GM21825 (cell line): ENCODE results near the gene OR9G1.
"Not testable (repeated sequence)": the region's sequence is repeated elsewhere in the genome, so short reads cannot be mapped to it uniquely, and the experiment has no call there.

Experiments
- ATAC-seq: cut with Tn5 transposase; IDR thresholded peaks from one replicate; pipeline ENCODE4 v1.9.1; 2021; ENCODE audit warnings: mild to moderate bottlenecking, moderate library complexity; ENCODE audit not compliant: unreplicated experiment

Gene OR9G1, protein sequence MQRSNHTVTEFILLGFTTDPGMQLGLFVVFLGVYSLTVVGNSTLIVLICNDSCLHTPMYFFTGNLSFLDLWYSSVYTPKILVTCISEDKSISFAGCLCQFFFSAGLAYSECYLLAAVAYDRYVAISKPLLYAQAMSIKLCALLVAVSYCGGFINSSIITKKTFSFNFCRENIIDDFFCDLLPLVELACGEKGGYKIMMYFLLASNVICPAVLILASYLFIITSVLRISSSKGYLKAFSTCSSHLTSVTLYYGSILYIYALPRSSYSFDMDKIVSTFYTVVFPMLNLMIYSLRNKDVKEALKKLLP

DNA sequence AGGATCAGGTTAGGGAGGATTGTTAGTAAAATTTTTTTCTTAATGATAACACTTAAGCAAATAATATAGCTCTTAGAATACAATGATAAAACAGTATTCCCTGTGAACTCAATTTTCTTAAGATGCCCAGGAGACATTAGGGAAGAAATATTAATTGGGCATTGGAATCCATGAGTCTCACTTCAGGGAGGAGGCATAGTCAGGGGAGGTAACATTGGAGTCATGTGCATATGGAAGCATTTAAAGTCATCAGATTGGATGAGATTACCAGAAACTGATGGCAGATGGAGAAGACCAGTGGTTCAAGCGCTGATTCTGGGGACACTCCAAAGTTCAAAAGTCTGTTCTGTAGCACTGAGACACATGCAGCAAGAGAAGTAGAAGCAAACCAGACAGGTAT is at the start of gene OR9G1:
Gene OR9G1, plus strand, starts transcription at position 301 of the 400 bp plus-strand sequence. CDS start 1,293 bp downstream, outside the sequence.
- ATAC-seq = no peak

DNA sequence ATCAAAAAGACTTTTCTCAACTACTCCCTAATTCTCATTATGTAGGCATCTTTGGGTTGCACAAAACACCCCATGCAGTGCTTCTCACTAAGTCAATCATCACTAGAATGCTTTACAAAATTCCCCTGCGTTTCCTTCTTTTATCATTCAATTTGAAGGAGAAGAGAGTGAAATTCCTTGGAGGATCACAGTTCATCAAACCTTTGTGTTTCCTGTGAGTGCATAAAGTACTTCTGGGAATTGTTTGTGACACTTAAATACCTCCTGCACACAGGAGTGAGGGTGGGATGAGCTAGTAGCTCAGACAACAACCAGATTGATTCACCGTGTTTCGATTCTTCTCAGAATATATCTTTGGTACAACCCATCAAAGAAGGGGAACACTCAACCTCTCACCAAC is 39.1 kb upstream of the OR9G1 start:
- ATAC-seq = no peak

DNA sequence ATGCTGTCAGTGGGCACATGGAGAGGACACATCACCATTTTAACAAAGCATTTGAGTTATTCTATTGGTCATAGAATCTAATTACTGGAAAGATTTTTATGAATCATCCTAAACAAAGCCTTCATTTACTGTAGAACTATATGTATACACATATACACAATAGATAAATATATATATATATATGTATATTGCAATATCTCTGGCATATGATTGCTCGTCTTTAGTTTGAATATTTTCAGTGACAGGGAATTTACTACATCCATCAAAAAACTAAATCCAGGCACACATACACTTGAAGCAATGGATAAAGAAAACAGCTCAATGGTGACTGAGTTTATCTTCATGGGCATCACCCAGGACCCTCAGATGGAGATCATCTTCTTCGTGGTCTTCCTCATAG is 35.5 kb upstream of the OR9G1 start, which contains the start of gene OR5AR1:
Gene OR5AR1, plus strand, starts transcription at position 301 of the 400 bp plus-strand sequence. Its CDS starts 0 bp downstream, at position 301.
- no peak for ATAC-seq

DNA sequence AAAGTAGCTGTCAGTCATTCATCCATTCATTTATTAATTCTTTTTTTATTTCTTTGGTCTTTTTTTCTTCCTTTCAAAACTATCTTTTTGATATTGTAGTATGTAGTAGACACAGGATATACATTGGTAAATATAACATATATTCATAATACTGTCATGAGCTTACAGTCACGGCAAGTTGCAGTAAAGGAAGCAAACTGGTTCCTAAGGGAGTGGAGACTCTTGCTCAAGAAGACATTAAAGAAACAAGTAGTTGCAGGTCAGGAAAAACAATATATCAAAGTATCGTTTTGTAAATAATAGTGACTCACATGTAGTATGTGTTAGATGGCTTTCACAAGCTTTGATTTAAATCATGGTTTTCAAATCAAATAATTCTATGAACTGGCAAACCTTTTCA is 27.9 kb upstream of the OR9G1 start:
- no peak for ATAC-seq

DNA sequence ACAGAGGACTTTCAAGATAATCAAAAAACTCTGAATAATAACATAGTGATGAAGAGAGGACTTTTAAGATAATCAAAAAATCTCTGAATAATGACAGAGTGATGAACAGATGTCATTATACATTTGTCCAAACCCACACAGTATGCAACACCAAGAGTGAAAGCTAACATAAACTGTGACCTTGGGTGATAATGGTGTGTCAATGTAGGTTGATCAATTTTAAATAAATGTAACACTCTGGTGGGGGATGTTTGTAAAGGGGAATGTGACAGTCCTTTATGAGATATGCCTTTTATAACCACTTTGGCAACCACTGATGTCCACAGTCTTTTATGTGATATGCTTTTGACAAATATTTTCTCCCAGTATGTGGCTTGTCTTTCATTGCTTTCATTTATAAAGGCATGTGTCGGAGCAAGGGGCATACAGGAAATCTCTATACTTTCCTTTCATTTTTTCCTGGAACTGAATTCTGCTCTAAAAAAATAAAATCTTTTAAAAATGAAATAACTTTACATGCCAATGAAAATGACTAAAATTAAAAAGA is 10.3 kb upstream of the OR9G1 start:
- ATAC-seq = no peak

DNA sequence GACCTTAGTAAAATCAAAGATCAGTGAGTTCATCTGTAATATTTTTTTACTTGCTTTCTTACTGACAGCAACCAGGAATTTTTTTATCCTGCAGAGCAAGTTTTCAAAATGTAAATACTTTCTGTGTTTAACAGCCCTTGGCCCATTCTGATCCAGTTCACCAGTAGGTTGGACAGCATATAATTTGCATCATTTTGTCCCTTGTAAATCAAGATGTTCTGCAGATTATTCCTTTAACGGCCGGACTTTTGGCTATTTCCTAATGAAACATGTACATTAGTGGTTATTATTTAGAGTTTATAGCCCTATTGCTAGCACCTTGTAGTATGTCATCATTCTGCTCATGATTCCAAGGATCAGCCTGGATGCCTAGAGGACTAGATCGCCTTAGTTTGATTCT is 7.7 kb upstream of the OR9G1 start:
- ATAC-seq = not testable (repeated sequence)

DNA sequence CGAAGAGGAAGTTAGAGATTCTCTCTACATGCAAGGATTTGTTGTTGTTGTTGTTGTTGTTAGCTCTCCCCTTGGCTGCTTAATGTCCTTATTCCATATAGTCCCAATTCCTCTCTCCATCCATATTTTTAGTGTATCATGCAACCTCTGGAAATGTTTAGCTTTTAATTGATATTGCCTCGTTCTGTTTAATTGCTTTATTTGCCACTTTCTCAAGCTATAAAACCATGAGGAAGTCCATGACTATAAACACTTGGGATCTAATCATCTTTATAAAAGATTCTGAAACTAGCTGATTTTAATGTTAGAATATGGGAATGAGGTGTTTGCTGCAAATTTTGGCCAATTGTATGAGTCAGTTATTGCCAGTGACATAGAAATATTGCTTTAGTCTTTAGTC is 5.5 kb upstream of the OR9G1 start:
- ATAC-seq = no peak

DNA sequence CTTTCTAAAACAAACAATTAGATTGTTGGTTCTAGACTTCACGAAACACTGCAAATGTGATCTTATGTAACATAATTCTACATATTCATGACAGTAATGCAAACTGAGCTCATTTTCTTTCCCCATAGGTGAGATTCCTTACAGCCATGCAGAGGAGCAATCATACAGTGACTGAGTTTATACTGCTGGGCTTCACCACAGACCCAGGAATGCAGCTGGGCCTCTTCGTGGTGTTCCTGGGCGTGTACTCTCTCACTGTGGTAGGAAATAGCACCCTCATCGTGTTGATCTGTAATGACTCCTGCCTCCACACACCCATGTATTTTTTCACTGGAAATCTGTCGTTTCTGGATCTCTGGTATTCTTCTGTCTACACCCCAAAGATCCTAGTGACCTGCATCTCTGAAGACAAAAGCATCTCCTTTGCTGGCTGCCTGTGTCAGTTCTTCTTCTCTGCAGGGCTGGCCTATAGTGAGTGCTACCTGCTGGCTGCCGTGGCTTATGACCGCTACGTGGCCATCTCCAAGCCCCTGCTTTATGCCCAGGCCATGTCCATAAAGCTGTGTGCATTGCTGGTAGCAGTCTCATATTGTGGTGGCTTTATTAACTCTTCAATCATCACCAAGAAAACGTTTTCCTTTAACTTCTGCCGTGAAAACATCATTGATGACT is 1.5 kb downstream of the OR9G1 start:
- no peak for ATAC-seq

DNA sequence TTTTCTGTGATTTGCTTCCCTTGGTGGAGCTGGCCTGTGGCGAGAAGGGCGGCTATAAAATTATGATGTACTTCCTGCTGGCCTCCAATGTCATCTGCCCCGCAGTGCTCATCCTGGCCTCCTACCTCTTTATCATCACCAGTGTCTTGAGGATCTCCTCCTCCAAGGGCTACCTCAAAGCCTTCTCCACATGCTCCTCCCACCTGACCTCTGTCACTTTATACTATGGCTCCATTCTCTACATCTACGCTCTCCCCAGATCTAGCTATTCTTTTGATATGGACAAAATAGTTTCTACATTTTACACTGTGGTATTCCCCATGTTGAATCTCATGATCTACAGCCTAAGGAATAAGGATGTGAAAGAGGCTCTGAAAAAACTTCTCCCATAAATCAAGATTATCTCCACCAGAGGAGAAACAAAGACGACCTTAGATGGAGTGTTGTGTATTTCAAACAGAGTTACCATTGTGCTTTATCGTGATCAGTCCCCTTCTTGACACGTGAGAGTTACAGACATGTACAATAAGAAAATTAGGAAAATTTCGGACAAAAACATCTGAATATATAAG is 2.1 kb downstream of the OR9G1 start:
- ATAC-seq = no peak

DNA sequence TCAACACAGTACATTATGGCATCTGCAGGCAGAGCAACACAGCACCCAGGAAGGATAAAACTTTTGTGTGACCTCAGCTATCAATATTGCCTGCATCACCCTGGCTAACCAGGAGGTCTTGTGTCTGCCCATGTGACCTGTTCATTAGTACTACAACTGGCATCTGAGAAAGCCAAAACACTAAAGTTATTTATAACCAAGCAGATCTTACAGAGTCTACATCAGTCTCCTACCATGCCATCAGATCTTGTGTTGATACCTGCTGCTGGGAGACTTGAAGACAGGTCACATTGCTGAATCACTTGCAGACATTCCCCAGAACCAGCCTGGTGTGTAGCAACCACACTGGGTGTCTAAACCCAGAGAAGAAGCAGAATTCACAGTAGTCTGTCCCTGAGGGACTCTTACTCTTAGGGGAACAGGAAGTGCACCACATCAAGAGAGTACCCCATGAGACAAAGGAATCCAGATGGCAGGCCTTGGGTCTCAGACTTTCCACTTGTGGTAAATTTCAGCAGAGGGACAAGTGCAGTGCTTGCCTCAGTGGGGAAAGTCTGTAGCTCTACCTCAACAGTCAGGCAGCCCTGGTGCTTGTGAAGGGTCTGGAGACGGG is 7.0 kb downstream of the OR9G1 start:
- ATAC-seq = no peak

DNA sequence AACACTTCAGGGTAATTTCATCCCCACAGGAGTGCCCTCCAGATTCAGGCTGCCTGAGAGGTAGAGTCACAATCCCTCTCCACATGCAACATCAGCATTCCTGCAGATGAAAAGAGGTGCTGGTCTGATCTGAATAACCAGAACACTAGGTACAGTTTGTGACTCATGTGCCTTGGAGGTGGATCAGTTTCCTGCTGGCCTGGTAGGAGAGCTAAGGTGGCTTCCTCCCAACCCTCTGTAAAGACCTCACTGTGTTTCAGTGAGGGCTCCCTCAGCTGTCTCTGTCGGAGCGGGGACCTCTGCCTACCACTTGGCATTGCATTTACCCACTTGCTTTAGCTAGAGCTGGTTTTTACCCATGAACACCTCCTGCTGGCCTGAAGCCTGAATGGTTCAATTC is 7.6 kb downstream of the OR9G1 start:
- ATAC-seq = no peak

DNA sequence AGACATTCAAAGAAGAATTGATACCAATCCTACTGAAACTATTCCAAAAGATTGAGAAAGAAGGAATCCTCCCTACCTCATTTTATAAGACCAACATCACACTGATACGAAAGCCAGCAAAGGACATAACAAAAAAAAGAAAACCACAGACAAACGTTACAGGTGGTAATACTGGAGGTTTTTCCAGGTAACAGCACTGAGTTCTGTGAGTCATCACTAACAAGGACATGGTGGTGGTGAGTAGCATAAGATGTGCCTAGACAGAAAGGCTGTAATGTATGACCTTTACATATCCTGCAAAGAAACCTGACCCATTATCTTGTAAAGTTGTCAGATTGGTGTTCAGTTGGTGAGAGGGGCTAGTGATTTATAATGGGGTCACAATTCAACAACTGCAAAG is 15.3 kb downstream of the OR9G1 start:
- no peak for ATAC-seq

DNA sequence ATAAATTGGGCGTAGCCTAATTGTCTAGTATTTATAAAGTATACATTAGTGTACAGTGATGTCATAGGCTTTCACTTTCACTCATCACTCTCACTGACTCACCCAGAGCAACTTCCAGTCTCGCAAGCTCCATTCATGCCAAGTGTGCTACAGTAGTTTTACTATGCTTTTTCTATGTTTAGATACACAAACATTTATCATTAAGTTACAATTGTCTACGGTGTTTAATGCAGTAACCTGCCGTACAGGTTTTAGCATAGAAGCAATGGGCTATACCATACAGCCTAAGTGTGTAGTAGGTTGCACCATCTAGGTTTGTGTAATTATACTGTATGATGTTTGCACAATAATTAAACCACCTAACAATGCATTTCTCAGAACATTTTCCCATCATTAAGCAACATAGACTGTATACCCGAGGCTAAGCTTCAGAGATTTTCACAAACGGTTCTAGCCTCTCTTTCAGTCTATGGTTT is 17.5 kb downstream of the OR9G1 start:
- no peak for ATAC-seq

DNA sequence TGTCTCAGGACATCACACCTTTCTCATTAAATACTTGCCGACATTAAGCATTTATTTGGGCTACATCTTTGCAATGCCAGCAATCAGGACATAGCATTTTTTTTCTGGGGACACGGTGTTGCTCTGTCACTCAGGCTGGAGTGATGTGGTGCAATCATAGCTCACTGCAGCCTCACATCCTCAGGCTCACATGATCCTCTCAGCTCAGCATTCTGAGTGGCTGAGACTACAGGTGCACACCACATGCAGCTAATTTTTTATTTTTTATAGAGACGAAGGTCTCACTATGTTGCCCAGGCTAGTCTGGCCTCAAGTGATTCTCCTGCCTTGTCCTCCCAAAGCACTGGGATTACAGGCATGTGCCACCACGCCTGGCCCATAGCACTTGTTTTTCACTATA is 21.6 kb downstream of the OR9G1 start:
- no peak for ATAC-seq

DNA sequence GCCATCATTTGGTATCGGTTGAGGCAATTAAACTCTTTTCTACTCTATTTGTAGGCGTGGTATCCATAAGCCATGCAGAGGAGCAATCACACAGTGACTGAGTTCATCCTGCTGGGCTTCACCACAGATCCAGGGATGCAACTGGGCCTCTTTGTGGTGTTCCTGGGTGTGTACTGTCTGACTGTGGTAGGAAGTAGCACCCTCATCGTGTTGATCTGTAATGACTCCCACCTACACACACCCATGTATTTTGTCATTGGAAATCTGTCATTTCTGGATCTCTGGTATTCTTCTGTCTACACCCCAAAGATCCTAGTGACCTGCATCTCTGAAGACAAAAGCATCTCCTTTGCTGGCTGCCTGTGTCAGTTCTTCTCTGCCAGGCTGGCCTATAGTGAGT is 41.2 kb downstream of the OR9G1 start:
- ATAC-seq = no peak

DNA sequence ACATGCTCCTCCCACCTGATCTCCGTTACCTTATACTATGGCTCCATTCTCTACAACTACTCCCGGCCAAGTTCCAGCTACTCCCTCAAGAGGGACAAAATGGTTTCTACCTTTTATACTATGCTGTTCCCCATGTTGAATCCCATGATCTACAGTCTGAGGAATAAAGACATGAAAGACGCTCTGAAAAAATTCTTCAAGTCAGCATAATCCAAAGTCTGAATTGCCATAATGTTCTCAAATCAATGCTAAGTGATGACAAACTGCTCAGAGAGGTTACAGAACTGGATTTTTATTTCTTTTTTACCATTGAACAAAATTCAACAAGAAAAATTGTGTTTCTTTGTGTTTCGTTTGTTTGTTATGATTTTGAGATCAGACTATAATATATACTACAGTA is 42.0 kb downstream of the OR9G1 start:
- ATAC-seq = no peak

DNA sequence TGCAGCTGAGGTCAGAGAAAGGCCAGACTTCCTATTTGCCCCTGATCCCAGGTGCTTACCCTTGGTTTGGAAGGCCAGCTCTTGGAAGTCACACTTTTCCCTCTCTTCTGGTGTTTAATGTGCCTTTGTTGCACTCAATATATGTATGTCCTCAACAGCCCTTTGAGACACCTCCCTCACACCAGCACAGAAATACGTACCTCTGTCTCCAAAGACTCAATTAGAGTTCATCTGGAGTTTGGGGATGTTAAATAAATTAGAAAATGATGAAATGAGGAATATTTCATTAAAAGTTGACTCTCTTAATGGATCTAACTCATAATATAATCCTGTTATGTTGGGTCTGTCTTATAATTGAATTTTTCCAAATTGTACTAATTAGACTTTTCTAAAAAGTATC is 49.7 kb downstream of the OR9G1 start, which contains the start of gene OR9G4:
Gene OR9G4, minus strand, starts transcription at position 101 of the 400 bp plus-strand sequence. CDS start 4,931 bp downstream, outside the sequence.
- no peak for ATAC-seq

DNA sequence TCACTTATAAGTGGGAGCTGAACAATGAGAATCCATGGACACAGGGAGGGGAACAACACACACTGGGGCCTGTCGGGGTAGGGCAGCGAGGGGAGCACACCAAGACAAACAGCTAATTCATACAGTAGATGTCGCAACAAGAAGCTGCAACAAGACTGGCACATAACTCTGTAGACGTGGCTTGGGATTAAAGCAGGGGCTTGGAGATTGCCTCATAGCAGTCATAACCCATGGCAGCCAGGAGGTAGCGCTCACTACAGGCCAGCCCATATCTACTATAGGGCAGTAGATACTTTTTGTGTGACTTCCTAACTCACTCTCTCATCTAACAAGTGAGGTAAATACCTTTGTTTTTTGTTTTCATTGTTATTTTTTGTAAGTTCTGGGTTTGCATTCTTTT is 51.3 kb downstream of the OR9G1 start:
- no peak for ATAC-seq

DNA sequence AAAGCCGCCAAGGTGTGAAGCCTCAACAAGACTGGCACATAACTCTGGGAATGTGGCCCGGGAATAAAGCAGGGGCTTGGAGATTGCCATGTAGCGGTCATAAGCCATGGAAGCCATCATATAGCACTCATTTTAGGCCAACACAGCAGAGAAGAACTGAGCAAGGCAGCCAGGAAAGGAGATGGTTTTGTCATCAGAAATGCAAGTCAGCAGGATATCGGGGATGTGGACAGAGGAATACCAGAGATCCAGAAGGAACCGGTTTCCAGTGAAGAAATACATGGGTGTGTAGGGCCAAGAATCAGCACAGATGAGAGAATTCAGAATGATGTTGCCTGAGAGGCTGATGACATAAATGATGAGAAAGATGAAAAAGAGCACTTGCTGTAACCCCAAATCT is 52.6 kb downstream of the OR9G1 start:
- no peak for ATAC-seq
